Stimulated activated CD8-positive, alpha-beta memory T cell treated with anti-CD3 and anti-CD28 coated beads, Interleukin-2, amount 100 ng/mL, for 48 hours (primary cell): Measurements from ENCODE around the gene ZNRF3.
"Not testable (repeated sequence)": the region's sequence is repeated elsewhere in the genome, so short reads cannot be mapped to it uniquely, and the experiment has no call there.

Experiments used
- DNase-seq, 2 donors: peaks; one replicate each; pipeline ENCODE4 v3.0.0-alpha.2; 2020; ENCODE audit warnings: low read depth in 2 of 2

Gene ZNRF3

GRCh38 chr22:28884747-28885350, 1.5 kb downstream of the ZNRF3 start:
- DNase-seq: no peak

- DNase-seq: no peak
These were observed 2.6 kb downstream of the ZNRF3 start for GRCh38 chr22:28885939-28886338.

- DNase-seq: not testable (repeated sequence)
These were observed 3.3 kb downstream of the ZNRF3 start for GRCh38 chr22:28886679-28887078.

- no peak for DNase-seq
These were observed 4.5 kb downstream of the ZNRF3 start for GRCh38 chr22:28887725-28888459.

- DNase-seq: no peak
These were observed 6.2 kb downstream of the ZNRF3 start for GRCh38 chr22:28889478-28890024.

- DNase-seq: no peak
These were observed 7.9 kb downstream of the ZNRF3 start for GRCh38 chr22:28891156-28891733.

- DNase-seq: no peak
These were observed 8.9 kb downstream of the ZNRF3 start for GRCh38 chr22:28892175-28892731.

- DNase-seq: no peak
These were observed 10.4 kb downstream of the ZNRF3 start for GRCh38 chr22:28893810-28894209.

- DNase-seq: no peak
These were observed 11.0 kb downstream of the ZNRF3 start for GRCh38 chr22:28894334-28894733.

GRCh38 chr22:28894807-28895206, 11.4 kb downstream of the ZNRF3 start:
- DNase-seq: no peak

GRCh38 chr22:28896611-28897010, 13.2 kb downstream of the ZNRF3 start:
- no peak for DNase-seq

- no peak for DNase-seq
These were observed 14.9 kb downstream of the ZNRF3 start for GRCh38 chr22:28898233-28898629.

GRCh38 chr22:28899199-28899853, 16.0 kb downstream of the ZNRF3 start:
- no peak for DNase-seq

- DNase-seq: no peak
These were observed 17.1 kb downstream of the ZNRF3 start for GRCh38 chr22:28900379-28900925.

- no peak for DNase-seq
These were observed 19.1 kb downstream of the ZNRF3 start for GRCh38 chr22:28902490-28902889.

GRCh38 chr22:28903080-28903479, 19.7 kb downstream of the ZNRF3 start:
- DNase-seq: no peak

- DNase-seq: no peak
These were observed 20.4 kb downstream of the ZNRF3 start for GRCh38 chr22:28903729-28904128.

- DNase-seq: no peak
These were observed 21.0 kb downstream of the ZNRF3 start for GRCh38 chr22:28904211-28904896.

- DNase-seq: no peak
These were observed 22.0 kb downstream of the ZNRF3 start for GRCh38 chr22:28905256-28905832.

- DNase-seq: no peak
These were observed 22.9 kb downstream of the ZNRF3 start for GRCh38 chr22:28906312-28906711.
